Upper lobe of left lung (tissue), 6 donors: ENCODE measurements around the gene SCUBE2. TPM values are rescaled to one million over a fixed set of nuclear protein-coding genes. Genes with fewer than 3 reads are reported as not detected.
"Not testable (repeated sequence)": the region's sequence is repeated elsewhere in the genome, so short reads cannot be mapped to it uniquely, and the experiment has no call there.

Experiments used
- ATAC-seq, 2 donors: fragments of 200-7000 bp; cut with Tn5 transposase; one replicate each; pipeline ENCODE4 v1.9.1; 2022; ENCODE audit warnings: mild to moderate bottlenecking in 2 of 2, moderate library complexity in 2 of 2; ENCODE audit not compliant: low FRiP score in 2 of 2
- DNase-seq, 2 donors: peaks; one replicate each; pipeline ENCODE4 v3.0.0-alpha.2; 2019 to 2020
- H3K27ac ChIP-seq, 4 donors: fragments of 200-600 bp; sonication (generic); one replicate each; pipeline ENCODE4 v1.5.1; 2016 to 2019
- H3K27me3 ChIP-seq, 4 donors: fragments of 200-600 bp; sonication (generic); one replicate each; pipeline ENCODE4 v1.5.1; 2017 to 2019
- H3K36me3 ChIP-seq, 4 donors: fragments of 200-600 bp; sonication (generic); one replicate each; pipeline ENCODE4 v1.5.1; 2016 to 2019
- H3K4me1 ChIP-seq, 4 donors: fragments of 200-600 bp; sonication (generic); one replicate each; pipeline ENCODE4 v1.5.1; 2018 to 2019
- H3K4me3 ChIP-seq, 4 donors: fragments of 200-600 bp; sonication (generic); one replicate each; pipeline ENCODE4 v1.5.1; 2017 to 2019; ENCODE audit warnings: mild to moderate bottlenecking in 2 of 4, moderate library complexity in 1 of 4
- H3K9me3 ChIP-seq, 4 donors: fragments of 200-600 bp; sonication (generic); one replicate each; pipeline ENCODE4 v1.5.1; 2018 to 2019
- CTCF ChIP-seq, 6 experiments: fragments of 450-650 bp in 4 of 6; fragments of 200-600 bp in 2 of 6; sonication (generic) in 2 of 6; IDR thresholded peaks; one replicate each; pipeline ENCODE4 v1.5.1; 2016 to 2019; ENCODE audit warnings: antibody characterized with exemption in 6 of 6
- EP300 ChIP-seq, 4 donors: sonication (generic); formaldehyde crosslinking; IDR thresholded peaks; one replicate each; pipeline ENCODE4 v1.5.1; 2017; ENCODE audit warnings: antibody characterized with exemption in 4 of 4, control low read depth in 2 of 4
- POLR2A ChIP-seq, 4 donors: fragments of 450-650 bp; IDR thresholded peaks; one replicate each; pipeline ENCODE4 v1.5.1; 2016 to 2017; ENCODE audit warnings: antibody characterized with exemption in 4 of 4, mild to moderate bottlenecking in 2 of 4
- POLR2AphosphoS5 ChIP-seq, 2 donors: sonication (generic); formaldehyde crosslinking; IDR thresholded peaks; one replicate each; pipeline ENCODE4 v1.5.1; 2017; ENCODE audit warnings: antibody characterized with exemption in 2 of 2
- WGBS, 2 donors: methylation state at CpG; one replicate each; pipeline ENCODE4 v1.1.5; 2017 to 2018; 5-methylcytosine and 5-hydroxymethylcytosine counted together
- total RNA-seq, 6 donors: library from RNA; depleted of rRNA in 4 of 6; stranded (reverse); fragments of >200 nt in 4 of 6; gene quantifications; one replicate each; pipeline versions ENCODE4 v1.1.0 to v1.2.1, GENCODE V29; 2016 to 2021
- donor health status: DM: no; HTN: no; CAD: no; lungs with moderate emphysema.
- donor health status: DM: no; HTN: yes; CAD: no; lungs with severe emphysema.

The SCUBE2 gene
- total RNA-seq, 6 donors from 2014 or later: 2.2 to 8.4 (median 4.4) TPM

- no peaks in the 10 kb centered on the region for H3K36me3 ChIP-seq
- DNase-seq (no peak), ATAC-seq (no peak)
- H3K4me3 ChIP-seq: no peak overlapping the region
- 84 to 97% methylated on average over 5 of the region's 5 CpGs for WGBS, 2 donors
- H3K27me3 ChIP-seq: no peaks in the 10 kb centered on the region
- no peak for TF ChIP-seq EP300 (IDR thresholded peaks at IDR 0.05)
- TF ChIP-seq POLR2AphosphoS5 (IDR thresholded peaks at IDR 0.05): no peak
- H3K27ac ChIP-seq: no peak overlapping the region
- no peaks in the 10 kb centered on the region for H3K9me3 ChIP-seq
- H3K4me1 ChIP-seq: no peaks in the 10 kb centered on the region
These were observed 105.9 kb downstream of the SCUBE2 start for GRCh38 chr11:8985462-8985861.

- 63 to 88% methylated on average over 2 of the region's 2 CpGs for WGBS, 2 donors
- ATAC-seq (no peak), DNase-seq (no peak)
These were observed 107.8 kb downstream of the SCUBE2 start for GRCh38 chr11:8983552-8983951.

GRCh38 chr11:8980485-8980884, 110.9 kb downstream of the SCUBE2 start:
- no peak for ATAC-seq
- 79 to 85% methylated on average over 3 of the region's 3 CpGs for WGBS, 2 donors

More at GRCh38 chr11:8983552-8983951, 107.8 kb downstream of the SCUBE2 start:
- H3K27me3 ChIP-seq: no peaks in the 10 kb centered on the region
- H3K4me1 ChIP-seq: no peaks in the 10 kb centered on the region
- H3K9me3 ChIP-seq: no peaks in the 10 kb centered on the region
- TF ChIP-seq POLR2AphosphoS5 (IDR thresholded peaks at IDR 0.05): no peak
- no peak for TF ChIP-seq EP300 (IDR thresholded peaks at IDR 0.05)
- TF ChIP-seq POLR2A (IDR thresholded peaks at IDR 0.05): no peak
- no peak for TF ChIP-seq CTCF (IDR thresholded peaks at IDR 0.05)
- H3K36me3 ChIP-seq: no peaks in the 10 kb centered on the region
- H3K27ac ChIP-seq: no peak overlapping the region
- no peak overlapping the region for H3K4me3 ChIP-seq

GRCh38 chr11:8979365-8979764, 112.0 kb downstream of the SCUBE2 start:
- H3K36me3 ChIP-seq: not testable (repeated sequence)

More at GRCh38 chr11:8980485-8980884, 110.9 kb downstream of the SCUBE2 start:
- no peak for DNase-seq
- Histone ChIP-seq H3K4me3 (no peak overlapping the region), H3K9me3 (no peaks in the 10 kb centered on the region), H3K4me1 (no peaks in the 10 kb centered on the region), H3K36me3 (no peaks in the 10 kb centered on the region), H3K27me3 (no peaks in the 10 kb centered on the region), H3K27ac (no peak overlapping the region)
- TF ChIP-seq POLR2A (IDR thresholded peaks at IDR 0.05): no peak
- TF ChIP-seq POLR2AphosphoS5 (IDR thresholded peaks at IDR 0.05): no peak
- no peak for TF ChIP-seq EP300 (IDR thresholded peaks at IDR 0.05)
- no peak for TF ChIP-seq CTCF (IDR thresholded peaks at IDR 0.05)

GRCh38 chr11:8973121-8973520, 118.3 kb downstream of the SCUBE2 start:
- WGBS, 2 donors: 72 to 77% methylated on average over 3 of the region's 3 CpGs
- no peaks in the 10 kb centered on the region for H3K27me3 ChIP-seq
- ATAC-seq: no peak

More at GRCh38 chr11:8979365-8979764, 112.0 kb downstream of the SCUBE2 start:
- ATAC-seq, H3K9me3 ChIP-seq, H3K4me3 ChIP-seq, H3K27ac ChIP-seq, H3K27me3 ChIP-seq, DNase-seq, H3K4me1 ChIP-seq: not testable (repeated sequence)
- WGBS, 2 donors: 89 to 92% methylated on average over 5 of the region's 7 CpGs

More at GRCh38 chr11:8973121-8973520, 118.3 kb downstream of the SCUBE2 start:
- TF ChIP-seq CTCF (IDR thresholded peaks at IDR 0.05) (no peak), POLR2AphosphoS5 (IDR thresholded peaks at IDR 0.05) (no peak), EP300 (IDR thresholded peaks at IDR 0.05) (no peak), POLR2A (IDR thresholded peaks at IDR 0.05) (no peak)
- H3K4me3 ChIP-seq: no peak overlapping the region
- no peaks in the 10 kb centered on the region for H3K9me3 ChIP-seq
- no peaks in the 10 kb centered on the region for H3K36me3 ChIP-seq
- no peaks in the 10 kb centered on the region for H3K4me1 ChIP-seq
- no peak overlapping the region for H3K27ac ChIP-seq
- DNase-seq: no peak
